ENCODE results near the gene GATAD2B.

DNA sequence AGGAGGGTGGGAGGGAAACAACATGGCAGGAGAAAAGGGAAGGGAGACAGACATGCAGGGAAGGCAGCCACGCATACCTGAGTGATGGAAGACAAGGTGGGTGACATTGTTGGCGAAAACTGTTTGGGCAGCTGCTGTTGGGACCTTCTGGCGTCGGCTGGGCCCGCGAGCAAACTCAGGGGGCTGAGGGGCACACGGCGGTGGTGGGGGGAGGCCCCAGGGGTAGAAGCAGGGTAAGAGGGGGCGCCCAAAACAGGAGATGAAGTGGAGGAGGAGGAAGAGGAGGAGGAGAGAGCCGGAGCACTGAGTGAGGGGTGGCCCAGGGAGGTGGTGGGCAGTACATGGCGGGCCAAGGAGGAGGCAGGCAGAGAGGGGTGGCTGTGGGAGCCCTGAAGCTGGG is 28.4 kb upstream of the GATAD2B start:
- TF ChIP-seq, protein P1, sequence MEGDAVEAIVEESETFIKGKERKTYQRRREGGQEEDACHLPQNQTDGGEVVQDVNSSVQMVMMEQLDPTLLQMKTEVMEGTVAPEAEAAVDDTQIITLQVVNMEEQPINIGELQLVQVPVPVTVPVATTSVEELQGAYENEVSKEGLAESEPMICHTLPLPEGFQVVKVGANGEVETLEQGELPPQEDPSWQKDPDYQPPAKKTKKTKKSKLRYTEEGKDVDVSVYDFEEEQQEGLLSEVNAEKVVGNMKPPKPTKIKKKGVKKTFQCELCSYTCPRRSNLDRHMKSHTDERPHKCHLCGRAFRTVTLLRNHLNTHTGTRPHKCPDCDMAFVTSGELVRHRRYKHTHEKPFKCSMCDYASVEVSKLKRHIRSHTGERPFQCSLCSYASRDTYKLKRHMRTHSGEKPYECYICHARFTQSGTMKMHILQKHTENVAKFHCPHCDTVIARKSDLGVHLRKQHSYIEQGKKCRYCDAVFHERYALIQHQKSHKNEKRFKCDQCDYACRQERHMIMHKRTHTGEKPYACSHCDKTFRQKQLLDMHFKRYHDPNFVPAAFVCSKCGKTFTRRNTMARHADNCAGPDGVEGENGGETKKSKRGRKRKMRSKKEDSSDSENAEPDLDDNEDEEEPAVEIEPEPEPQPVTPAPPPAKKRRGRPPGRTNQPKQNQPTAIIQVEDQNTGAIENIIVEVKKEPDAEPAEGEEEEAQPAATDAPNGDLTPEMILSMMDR (IDR thresholded peaks at IDR 0.05), result no peak
- no peak for TF ChIP-seq EP300 (IDR thresholded peaks at IDR 0.05)
- no peak for TF ChIP-seq POLR2A (IDR thresholded peaks at IDR 0.05)
